Fibroblast of villous mesenchyme (primary cell): ENCODE results near the gene OR6N1. TPM values are rescaled to one million over a fixed set of nuclear protein-coding genes. Genes with fewer than 3 reads are reported as not detected.

ENCODE experiments used
- DNase-seq: peaks from one replicate; pipeline ENCODE4 v3.0.0-alpha.2; 2010; ENCODE audit warnings: low read depth
- H3K4me3 ChIP-seq: 2 replicates; pipeline ENCODE4 v1.5.1; 2011; ENCODE audit warnings: low read depth, mild to moderate bottlenecking, low read length
- CTCF ChIP-seq: IDR thresholded peaks from 2 replicates; pipeline ENCODE4 v1.5.1; 2012; ENCODE audit warnings: low read depth, mild to moderate bottlenecking, low read length; ENCODE audit not compliant: insufficient read depth
- total RNA-seq: library from RNA; depleted of rRNA; stranded (reverse); fragments of >200 nt; gene quantifications from 2 replicates; pipeline ENCODE4 v1.2.3, GENCODE V29; 2012

The OR6N1 gene
- total RNA-seq, 1 donor: not detected

DNA sequence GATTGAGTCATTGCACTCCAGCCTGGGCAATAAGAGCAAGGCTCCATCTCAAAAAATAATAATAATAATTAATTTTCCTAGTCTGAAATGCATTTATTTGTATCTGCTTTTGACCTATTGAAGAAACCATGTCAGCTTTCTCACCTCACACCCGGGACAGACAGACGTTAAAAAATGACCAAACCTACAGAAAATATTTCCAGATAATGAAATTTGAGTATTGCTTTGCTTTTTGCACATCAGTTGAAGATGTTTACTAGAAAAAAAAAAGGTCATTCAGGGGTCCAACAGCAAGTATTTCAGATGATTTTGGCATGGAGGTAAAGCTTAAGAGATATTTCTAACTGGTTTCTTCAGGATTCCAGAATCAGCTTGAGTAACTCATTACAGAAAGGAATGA, 17.6 kb downstream of the OR6N1 start, which contains the start of gene OR6K6:
OR6K6 (plus strand) TSS at position 301 of the 400 bp plus-strand sequence. CDS start 168 bp downstream, outside the sequence.
- no peak for TF ChIP-seq CTCF
- no peak for DNase-seq
- no peak within 1 kb of the TSS for H3K4me3 ChIP-seq

- H3K4me3 ChIP-seq: no peak overlapping the region
- DNase-seq: no peak
- TF ChIP-seq CTCF: no peak
Observed at GRCh38 chr1:158752155-158752712, 19.8 kb downstream of the OR6N1 start.

DNA sequence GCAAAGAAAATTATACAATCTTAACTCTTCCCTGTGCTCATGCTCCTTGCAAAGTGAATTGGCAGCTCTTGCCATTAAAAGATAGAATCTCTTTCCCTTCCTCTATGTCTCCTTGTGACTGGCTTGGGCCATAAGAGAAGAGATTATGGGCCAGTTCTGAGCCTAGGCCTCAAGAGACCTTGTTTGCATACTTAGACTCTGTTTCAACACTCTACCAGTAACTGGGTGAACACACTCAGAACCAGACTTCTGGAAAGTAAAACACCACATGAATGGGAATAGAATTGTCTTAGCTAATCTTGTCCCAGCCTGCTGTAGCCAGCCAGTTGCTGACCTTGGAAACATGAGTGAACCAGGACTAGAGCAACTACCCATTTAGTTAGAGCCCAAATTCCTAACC, 36.1 kb downstream of the OR6N1 start:
- no peak for DNase-seq
- TF ChIP-seq CTCF: no peak
- no peak overlapping the region for H3K4me3 ChIP-seq

DNA sequence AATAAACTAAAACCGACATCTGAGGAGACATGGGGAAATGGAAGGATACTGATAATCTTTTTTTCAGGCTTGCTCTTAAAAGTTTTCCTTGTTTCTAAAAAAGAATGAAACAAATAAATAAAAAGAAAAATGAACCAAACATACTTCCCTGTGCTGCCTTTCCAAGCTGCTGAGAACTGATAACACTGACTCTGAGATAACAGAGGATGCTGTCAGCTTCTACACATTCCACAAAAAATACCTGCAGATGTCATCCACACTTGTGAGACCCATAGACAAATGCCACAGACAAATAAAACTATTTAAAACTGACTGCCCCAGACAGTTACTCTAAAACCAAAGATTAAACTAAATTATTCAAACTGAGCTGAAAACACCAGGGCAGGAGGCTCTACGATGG, 39.5 kb downstream of the OR6N1 start:
- no peak for TF ChIP-seq CTCF
- H3K4me3 ChIP-seq: no peak overlapping the region
- no peak for DNase-seq

- DNase-seq: no peak
- no peak overlapping the region for H3K4me3 ChIP-seq
- no peak for TF ChIP-seq CTCF
Observed at GRCh38 chr1:158731707-158732106, 40.3 kb downstream of the OR6N1 start.

DNA sequence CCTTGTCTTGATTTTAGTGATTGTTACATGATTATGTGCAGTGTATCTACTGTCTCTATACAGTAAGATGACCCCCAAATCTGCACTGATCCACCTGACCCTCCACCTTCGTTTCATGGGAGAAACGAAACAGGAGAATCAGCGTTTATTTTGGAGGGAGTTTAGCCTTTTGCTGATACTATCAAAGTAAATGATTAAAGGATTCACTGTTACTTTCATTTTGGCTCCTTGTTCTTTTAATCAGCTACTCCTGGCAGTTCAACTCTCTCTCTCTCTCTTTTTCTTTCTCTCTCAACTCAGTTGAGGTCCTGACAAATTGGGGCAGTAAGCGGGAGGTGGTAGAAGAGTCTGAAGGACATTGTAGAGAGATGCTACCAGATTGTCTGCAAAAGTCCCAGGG, 41.5 kb downstream of the OR6N1 start:
- DNase-seq: no peak
- no peak for TF ChIP-seq CTCF
- H3K4me3 ChIP-seq: no peak overlapping the region

- H3K4me3 ChIP-seq: no peak overlapping the region
- TF ChIP-seq CTCF: no peak
Observed at GRCh38 chr1:158728510-158729225, 43.3 kb downstream of the OR6N1 start.

More at GRCh38 chr1:158728510-158729225, 43.3 kb downstream of the OR6N1 start:
- no peak for DNase-seq
